K562 (cell line): ENCODE results near the gene GDF9. TPM values are rescaled to one million over a fixed set of nuclear protein-coding genes. Genes with fewer than 3 reads are reported as not detected.

ENCODE experiments used
- ATF6 ChIP-seq: sonication (generic); formaldehyde crosslinking; IDR thresholded peaks from 2 replicates; pipeline ENCODE4 v1.4.0; 2020; ENCODE audit warnings: mild to moderate bottlenecking, missing genetic modification reagents
- CBFA2T3 ChIP-seq: fragments of 450-650 bp; IDR thresholded peaks from 2 replicates; pipeline ENCODE4 v1.6.1; 2017
- CTCFL ChIP-seq: IDR thresholded peaks from 2 replicates; pipeline ENCODE4 v1.6.1; 2011; ENCODE audit warnings: borderline replicate concordance, low read depth, mild to moderate bottlenecking, moderate library complexity, low read length; ENCODE audit not compliant: insufficient read depth, poor library complexity, severe bottlenecking
- EP300 ChIP-seq: IDR thresholded peaks from 2 replicates; pipeline ENCODE4 v1.6.1; 2012; ENCODE audit warnings: low read length, improper control_type of control experiment
- ESRRA ChIP-seq: fragments of 450-650 bp; IDR thresholded peaks from 2 replicates; pipeline ENCODE4 v1.6.1; 2014; ENCODE audit warnings: low read depth, mild to moderate bottlenecking, moderate library complexity, borderline replicate concordance
- FOSL1 ChIP-seq: fragments of 200-800 bp; sonication (Bioruptor generic); conservative IDR thresholded peaks from 2 replicates; pipeline ENCODE4 v1.6.1; 2016; ENCODE audit warnings: missing genetic modification characterization, missing compliant biosample characterization
- FOXK1 ChIP-seq: sonication (generic); formaldehyde crosslinking; IDR thresholded peaks from 2 replicates; pipeline ENCODE4 v1.8.0; 2022; ENCODE audit warnings: missing genetic modification reagents, mild to moderate bottlenecking, borderline replicate concordance
- GATA2 ChIP-seq: sonication (generic); formaldehyde crosslinking; IDR thresholded peaks from 2 replicates; pipeline ENCODE4 v1.4.0; 2020; ENCODE audit warnings: mild to moderate bottlenecking, missing genetic modification reagents
- HMGXB4 ChIP-seq: sonication (generic); formaldehyde crosslinking; IDR thresholded peaks from 2 replicates; pipeline ENCODE4 v1.8.1; 2023; ENCODE audit warnings: mild to moderate bottlenecking, missing genetic modification reagents
- NUFIP1 ChIP-seq: fragments of 450-650 bp; IDR thresholded peaks from 2 replicates; pipeline ENCODE4 v1.6.1; 2018; ENCODE audit not compliant: partially characterized antibody
- SIN3A ChIP-seq, 2 experiments: fragments of 150-350 bp in 1 of 2; IDR thresholded peaks; 2 replicates each; pipeline ENCODE4 v1.6.1; 2011 to 2016; ENCODE audit warnings: borderline replicate concordance in 2 of 2, low read depth in 2 of 2, low read length in 2 of 2, mild to moderate bottlenecking in 2 of 2, moderate library complexity in 2 of 2; ENCODE audit not compliant: control insufficient read depth in 1 of 2
- STAT5B ChIP-seq: fragments of 250-450 bp; sonication (Bioruptor Pico); IDR thresholded peaks from 2 replicates; pipeline ENCODE4 v1.8.0; 2021; ENCODE audit warnings: mild to moderate bottlenecking, inconsistent platforms
- USF2 ChIP-seq: sonication (generic); formaldehyde crosslinking; IDR thresholded peaks from 2 replicates; pipeline ENCODE4 v1.5.0; 2020; ENCODE audit warnings: missing genetic modification reagents
- ZMIZ1 ChIP-seq, 2 experiments: fragments of 150-350 bp in 1 of 2; IDR thresholded peaks; 2 replicates each; pipeline ENCODE4 v1.6.1; 2012 to 2016; ENCODE audit warnings: low read depth in 2 of 2, low read length in 2 of 2, mild to moderate bottlenecking in 1 of 2, moderate library complexity in 1 of 2
- ZNF143 ChIP-seq: sonication (generic); formaldehyde crosslinking; IDR thresholded peaks from 2 replicates; pipeline ENCODE4 v1.9.0; 2022; ENCODE audit warnings: mild to moderate bottlenecking, missing genetic modification reagents
- ZNF316 ChIP-seq: fragments of 450-650 bp; IDR thresholded peaks from 2 replicates; pipeline ENCODE4 v1.6.1; 2016
- ZNF561 ChIP-seq: fragments of 450-650 bp; formaldehyde crosslinking; conservative IDR thresholded peaks from 2 replicates; pipeline ENCODE4 v1.4.0; 2020; ENCODE audit warnings: mild to moderate bottlenecking, moderate library complexity
- polyA plus RNA-seq, 8 experiments: library from polyadenylated mRNA; depleted of rRNA in 4 of 8; stranded (reverse) in 5 of 8; unstranded in 3 of 8; fragments of >200 nt; fragmentation: Nextera tagmentation in 2 of 8; fragmentation: Illumina TruSeq in 1 of 8; extraction: Ambion mirVana in 2 of 8; extraction: Trizol in 1 of 8; gene quantifications; 2 replicates each; pipeline versions ENCODE4 v1.2.1 to v1.2.3, GENCODE V29; 2011 to 2014; ENCODE audit warnings: inconsistent platforms in 1 of 8, missing spikeins in 1 of 8
- total RNA-seq, 7 experiments: library from RNA; depleted of rRNA in 6 of 7; stranded (reverse); fragments of >200 nt in 6 of 7; fragmentation: Illumina TruSeq in 2 of 7; extraction: Trizol in 2 of 7; gene quantifications; 2 replicates each; pipeline versions ENCODE4 v1.2.1 to v1.2.3, GENCODE V29; 2011 to 2021; ENCODE audit warnings: low replicate concordance in 1 of 7

The GDF9 gene
- total and polyA plus RNA-seq, 9 of the 15 experiments (the other 6 are each of a cell fraction or from before 2014, with no cell fraction given): 0.10 to 0.70 (median 0.20) TPM; not detected in 1

- 0 out of 2 replicates have a peak, but pooled peaks have one; percentile 0 for TF ChIP-seq FOXK1 (CRISPR knock-in tag)
- no peak for TF ChIP-seq CTCFL
- TF ChIP-seq ZNF143 (CRISPR knock-in tag): peak; percentile 10; the same call in 1 of the 2 replicates
- TF ChIP-seq SIN3A (IDR thresholded peaks at IDR 0.05; ENCODE audit: borderline replicate concordance in 2 of 2, control insufficient read depth in 1 of 2, low read depth in 2 of 2, low read length in 2 of 2): 0 out of 4 replicates have a peak, but pooled peaks of 1 of the 2 experiments have one; percentile 2
- TF ChIP-seq ZMIZ1 (IDR thresholded peaks at IDR 0.05; ENCODE audit: low read depth in 2 of 2, low read length in 2 of 2): no peak
- 0 out of 2 replicates have a peak, but pooled peaks have one; percentile 1 for TF ChIP-seq FOSL1 (tag)
- no peak for TF ChIP-seq CBFA2T3
- no peak for TF ChIP-seq STAT5B (CRISPR knock-in tag)
- no peak for TF ChIP-seq ZNF561 (CRISPR knock-in tag)
- TF ChIP-seq NUFIP1: no peak
- TF ChIP-seq ZNF316: no peak
- 0 out of 2 replicates have a peak, but pooled peaks have one; percentile 69 for TF ChIP-seq ATF6 (CRISPR knock-in tag)
- peak; percentile 9; the same call in 1 of the 2 replicates for TF ChIP-seq ESRRA
- 0 out of 2 replicates have a peak, but pooled peaks have one; percentile 58 for TF ChIP-seq HMGXB4
- TF ChIP-seq GATA2 (CRISPR knock-in tag): 0 out of 2 replicates have a peak, but pooled peaks have one; percentile 23
- TF ChIP-seq USF2: no peak
- TF ChIP-seq EP300: no peak
These were observed 780 bp upstream of the GDF9 start (continued) for GRCh38 chr5:132867046-132867451.
